IPS-NIHi7 (cell line): ENCODE results near the gene FAM180B.
A peak's percentile ranks its signal among the peaks of the same experiment; 100 is the strongest.
"Not testable (repeated sequence)": the region's sequence is repeated elsewhere in the genome, so short reads cannot be mapped to it uniquely, and the experiment has no call there.

Experiments used
- DNase-seq: peaks from one replicate; pipeline ENCODE4 v3.0.0; 2012; ENCODE audit warnings: mixed read lengths; ENCODE audit errors: extremely low spot score

The FAM180B gene, protein sequence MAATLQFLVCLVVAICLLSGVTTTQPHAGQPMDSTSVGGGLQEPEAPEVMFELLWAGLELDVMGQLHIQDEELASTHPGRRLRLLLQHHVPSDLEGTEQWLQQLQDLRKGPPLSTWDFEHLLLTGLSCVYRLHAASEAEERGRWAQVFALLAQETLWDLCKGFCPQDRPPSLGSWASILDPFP

DNA sequence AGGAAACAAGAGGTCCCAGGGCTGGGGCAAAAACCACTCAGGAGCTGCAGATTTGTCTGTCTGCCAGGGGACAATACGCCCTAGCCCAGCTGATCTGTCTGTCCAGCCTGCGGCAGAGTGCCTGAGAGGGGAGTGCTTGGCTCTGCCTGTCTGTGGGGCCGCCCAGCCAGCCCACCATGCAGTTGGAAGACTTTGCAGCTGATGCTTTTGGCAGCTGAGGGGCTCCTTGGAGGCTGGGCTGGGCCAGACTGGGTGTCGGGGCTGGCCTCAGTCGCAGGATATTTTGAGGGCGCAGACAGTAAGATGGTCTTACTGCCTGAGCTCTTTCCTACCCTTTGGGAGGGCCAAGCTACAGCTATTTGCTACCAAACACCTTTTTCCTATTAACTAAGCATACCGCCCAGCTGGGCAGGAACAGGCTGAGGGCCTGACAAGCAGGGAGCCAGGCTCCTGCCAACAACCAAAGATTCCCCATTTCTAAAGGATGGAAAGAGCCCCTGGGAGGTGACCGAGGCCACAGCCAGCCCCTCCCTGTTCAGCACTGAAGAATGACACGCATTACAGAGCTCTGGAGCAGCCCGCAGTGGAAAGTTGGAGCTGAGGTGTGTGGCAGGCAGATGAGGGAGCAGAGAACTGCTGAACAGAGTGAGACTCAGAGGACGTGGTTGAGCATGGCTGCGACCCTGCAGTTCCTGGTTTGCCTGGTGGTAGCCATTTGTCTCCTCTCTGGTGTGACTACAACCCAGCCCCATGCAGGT, at the start of gene FAM180B:
Gene FAM180B, plus strand, starts transcription at position 581 of the 758 bp plus-strand sequence. Its CDS starts 91 bp downstream, at position 672.
- DNase-seq, result no peak

DNA sequence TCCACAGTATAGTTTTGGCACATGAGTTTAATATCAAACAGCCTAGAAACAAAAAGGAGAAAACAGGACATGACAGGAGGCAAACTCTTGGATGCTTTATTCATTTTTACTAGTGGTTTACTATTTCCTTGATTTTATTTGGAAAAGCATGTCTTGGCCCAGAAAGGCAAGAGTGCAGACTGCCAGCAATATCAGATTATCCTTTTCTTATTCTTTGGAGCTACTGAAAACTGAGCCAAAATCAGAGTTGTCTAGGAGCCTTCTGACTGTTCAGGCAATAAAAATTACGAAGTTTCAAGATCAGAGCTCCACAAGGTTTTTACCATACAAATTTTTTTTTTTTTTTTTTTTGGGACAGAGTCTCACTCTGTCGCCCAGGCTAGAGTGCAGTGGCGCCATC, 49.6 kb upstream of the FAM180B start:
- DNase-seq, result no peak

DNA sequence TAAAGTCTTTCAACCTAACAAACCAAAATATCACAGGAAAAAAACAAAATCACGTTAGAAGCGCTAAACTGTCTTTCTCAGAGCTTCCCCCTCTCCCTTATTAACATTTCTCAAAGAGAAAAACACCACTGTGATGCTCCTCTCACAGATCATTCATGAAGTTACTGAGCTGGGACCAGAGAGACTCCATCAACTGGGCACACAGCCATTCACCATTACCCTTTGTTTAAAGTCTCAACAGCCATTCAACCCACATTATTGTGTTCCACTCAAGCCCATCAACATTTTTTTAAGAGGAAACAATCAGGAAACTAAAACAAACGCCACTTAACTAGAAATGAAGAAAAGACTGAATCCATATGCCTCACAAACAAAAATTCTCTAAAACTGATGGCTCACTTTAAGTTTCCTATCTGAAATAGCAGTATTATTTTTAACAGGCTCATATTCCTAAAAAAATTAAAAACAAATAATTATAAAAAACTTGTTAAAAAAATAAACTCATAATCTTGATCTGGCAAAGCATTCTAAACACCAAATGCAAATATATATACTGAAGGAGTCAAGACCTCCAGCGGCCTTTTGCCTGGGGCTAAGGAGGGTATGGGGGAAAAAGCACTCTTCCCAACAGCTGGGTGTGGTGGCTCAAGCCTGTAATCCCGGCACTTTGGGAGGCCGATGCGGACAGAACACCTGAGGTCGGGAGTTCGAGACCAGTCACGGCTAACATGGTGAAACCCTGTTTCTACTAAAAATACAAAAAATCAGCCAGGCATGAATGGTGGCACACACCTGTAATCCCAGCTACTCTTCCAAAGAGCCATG, 47.5 kb upstream of the FAM180B start:
- DNase-seq, result no peak

DNA sequence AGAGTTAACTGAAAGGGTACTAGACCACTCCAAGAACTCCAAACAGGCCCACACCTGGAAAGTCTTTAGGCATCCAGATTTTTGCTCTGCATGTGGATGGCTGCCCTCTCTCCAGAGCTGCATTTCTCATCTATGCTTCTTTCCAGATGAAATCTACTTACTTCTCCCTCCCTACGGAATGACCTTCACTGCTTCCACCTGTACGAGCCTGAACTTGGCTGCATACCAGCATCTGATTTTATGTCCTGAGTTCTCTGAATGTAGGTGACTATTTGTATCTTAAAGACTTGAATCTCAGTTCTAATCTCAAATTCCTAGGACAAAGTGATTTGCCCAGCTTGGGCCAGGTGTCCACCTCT, 46.8 kb upstream of the FAM180B start:
- DNase-seq, result no peak

DNA sequence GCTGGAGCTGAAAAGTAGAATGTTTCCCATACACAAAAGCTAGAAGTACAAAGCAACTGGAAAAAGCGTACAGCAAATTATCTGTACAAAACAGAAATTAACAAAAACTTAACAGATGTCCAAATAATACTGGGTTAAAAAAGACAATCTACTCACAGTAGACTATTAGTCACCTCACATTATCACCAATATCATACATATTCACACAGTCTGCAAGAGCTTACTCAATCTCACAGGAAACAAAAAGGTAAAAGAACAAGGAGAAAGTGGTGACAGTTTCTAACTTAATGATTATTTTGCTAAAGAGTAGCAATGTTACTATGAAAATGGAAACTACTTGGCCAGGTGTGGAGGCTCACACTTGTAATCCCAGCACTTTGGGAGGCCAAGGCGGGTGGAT, 45.4 kb upstream of the FAM180B start:
- no peak for DNase-seq

DNA sequence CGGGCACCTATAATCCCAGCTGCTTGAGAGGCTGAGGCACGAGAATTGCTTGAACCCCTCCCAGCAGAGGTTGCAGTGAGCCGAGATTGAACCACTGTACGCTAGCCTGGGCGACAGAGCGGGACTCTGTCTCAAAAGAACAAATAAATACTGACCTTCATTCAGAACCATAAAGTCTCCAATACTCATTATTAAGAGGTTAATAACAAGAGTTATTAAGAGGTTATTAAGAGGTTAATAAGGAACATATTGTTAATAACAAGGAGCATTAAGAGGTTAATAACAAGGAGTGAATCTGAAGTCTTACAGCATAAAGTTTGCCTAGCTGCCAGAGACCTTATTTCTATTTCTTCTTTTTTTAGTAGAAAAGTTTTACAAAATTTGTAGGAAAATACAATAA, 41.2 kb upstream of the FAM180B start:
- no peak for DNase-seq

DNA sequence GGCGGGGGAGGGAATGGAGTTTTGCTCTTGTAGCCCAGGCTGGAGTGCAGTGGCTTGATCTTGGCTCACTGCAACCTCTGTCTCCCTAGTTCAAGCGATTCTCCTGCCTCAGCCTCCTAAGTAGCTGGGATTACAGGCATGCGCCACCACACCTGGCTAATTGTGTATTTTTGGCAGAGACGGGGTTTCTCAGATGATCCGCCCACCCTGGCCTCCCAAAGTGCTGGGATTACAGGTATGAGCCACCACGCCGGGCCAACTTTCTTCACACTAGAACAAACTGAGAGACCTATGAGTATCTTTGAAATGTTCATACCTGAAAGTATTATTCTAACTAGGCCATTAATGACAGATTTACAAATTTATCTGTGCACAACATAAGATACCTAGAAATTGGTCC, 40.2 kb upstream of the FAM180B start:
- not testable (repeated sequence) for DNase-seq

DNA sequence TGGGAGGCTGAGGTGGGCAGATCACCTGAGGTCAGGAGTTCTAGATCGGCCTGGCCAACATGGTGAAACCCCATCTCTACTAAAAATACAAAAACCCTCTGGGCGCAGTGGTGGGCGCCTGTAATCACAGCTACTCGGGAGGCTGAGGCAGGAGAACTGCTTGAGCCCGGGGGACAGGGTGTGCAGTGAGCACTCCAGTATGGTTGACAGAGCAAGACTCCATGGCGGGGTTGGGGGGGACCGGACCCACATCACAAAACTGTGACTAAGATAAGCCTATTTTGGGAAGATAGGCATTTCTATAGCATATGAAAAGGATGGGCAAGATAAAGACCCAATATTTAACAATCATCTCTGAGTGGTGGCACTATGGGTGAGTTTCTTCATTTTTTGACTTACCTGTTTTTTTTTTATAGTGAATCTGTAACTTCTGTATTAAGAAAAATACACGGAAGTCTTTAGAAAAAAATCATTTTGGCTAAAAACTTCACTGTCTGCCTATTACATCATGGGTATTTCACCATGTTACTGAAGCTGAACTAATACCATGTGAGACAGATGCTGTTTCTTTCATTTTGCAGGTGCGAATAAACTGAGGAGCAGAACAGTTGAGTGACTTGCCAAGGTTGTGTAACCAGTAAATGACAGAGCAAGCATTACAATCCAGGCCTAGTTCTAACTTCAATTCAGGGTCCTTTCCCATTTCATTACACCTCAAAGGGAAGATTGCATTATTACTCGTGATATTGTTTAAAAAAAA, 36.0 kb upstream of the FAM180B start:
- no peak for DNase-seq

DNA sequence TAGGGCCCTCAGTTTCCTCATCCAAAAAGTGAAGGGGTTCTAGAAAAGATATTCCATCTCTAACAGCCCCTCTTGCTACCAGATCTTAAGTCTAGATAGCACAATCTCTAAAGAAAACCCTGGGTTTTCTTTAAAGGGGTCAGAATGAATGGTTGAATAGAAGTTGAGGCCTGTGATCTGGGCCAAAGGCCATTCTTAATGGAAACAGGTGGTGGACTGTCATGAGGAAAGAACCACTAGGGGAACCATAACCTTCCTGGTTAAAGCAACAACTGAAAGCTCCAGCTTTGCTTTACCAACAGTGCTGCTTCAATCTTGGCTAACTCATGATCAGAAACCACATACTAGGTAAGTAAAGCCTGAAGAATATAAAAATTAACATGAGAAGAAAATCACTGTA, 35.4 kb upstream of the FAM180B start:
- DNase-seq, result peak; percentile 34

DNA sequence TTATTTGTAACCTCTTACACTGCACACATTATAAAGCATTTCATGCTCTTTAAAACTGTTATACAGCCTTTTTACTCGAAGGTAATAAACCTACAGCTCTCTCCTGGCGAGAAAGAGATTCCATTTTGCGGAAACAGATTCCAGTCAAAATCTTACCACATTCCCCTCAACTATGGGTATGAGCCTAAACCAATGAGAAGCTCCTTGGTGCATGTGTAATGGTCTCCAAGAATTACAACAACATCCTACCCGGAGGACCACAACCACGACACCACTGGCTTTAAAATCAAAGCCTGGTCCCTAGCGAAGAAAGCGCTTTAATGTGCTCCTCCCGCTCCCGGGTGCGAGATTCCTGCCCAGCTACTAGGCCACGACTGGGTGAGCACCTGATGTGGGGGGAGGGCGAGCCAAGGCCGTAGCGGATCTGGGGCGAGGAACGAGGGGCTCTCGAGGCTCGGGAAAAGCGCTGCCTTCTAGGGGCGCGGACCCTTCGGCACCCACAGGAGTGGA, 34.4 kb upstream of the FAM180B start:
- peak; percentile 30 for DNase-seq

DNA sequence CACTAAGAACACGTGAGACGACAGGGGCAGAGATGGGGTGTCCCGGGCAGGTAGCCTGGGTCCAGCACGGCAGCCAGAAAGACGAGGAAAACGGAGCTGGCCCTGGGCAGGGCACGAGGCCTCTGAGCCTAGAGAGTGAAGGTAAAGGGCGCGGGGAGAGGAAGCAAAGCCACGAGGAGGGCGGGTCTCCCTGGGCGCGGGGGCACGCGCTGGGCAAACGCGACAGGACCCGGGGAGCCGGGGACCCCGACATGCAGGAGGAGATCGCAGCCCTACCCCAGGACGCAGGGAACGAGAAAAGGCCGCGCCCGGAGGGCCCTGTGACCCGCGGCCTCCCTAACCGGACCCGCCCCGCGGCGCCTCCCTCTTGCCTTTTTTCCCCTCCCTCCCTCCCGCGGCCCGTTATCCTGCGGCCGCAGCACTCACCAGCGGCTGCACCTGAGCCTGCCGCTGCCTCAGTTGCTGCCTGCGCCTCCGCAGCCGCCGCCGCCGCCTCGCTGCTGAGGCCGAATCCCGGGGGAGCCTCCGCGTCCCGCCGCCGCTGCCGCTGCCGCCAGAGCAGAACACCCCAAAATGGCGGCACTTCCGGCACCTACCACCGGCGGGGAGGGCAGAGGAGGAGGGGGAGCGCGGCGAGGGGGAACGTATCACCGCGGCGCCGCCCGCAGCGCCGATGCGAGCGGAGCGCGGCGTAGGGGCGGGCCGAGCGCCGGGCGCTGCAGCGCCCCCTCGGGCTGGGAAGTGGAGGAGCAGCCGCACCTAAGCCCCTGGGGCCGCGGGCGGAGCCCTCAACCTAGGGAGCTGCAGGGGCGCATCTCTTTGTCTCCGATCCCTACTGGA, 33.7 kb upstream of the FAM180B start, which contains the start of gene CELF1:
Gene CELF1, minus strand, starts transcription at position 567 of the 840 bp plus-strand sequence. CDS start 53,609 bp downstream, outside the sequence.
- DNase-seq, result peak; percentile 92

DNA sequence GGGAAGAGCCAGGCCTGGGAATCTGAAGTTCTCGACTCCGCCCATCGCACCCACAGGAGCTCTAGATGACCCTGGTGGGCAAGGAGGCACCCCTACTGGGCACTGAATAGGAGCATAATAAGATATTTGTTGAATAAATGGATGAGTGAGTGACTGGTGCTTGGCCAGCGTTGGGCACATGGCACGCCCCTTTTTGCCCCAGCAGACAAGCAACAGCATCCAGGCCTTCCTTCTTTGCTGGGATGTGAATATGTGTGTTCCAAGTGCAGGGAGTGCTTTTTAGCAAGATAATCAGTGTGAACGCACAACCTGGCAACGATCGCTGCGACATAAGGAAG, 33.1 kb upstream of the FAM180B start:
- peak; percentile 59 for DNase-seq

DNA sequence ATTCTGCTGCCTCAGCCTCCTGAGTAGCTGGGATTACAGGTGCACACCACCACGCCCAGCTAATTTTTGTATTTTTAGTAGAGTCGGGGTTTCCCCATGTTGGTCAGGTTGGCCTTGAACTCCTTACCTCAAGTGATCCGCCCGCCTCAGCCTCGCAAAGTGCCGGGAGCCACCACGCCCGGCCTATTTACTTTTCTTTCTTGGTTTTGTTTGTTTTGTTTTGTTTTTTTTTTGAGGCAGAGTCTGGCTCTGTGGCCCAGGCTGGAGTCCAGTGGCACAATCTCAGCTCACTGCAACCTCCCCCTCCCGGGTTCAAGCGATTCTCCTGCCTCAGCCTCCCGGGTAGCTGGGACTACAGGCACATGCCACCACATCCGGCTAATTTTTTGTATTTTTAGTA, 29.5 kb upstream of the FAM180B start:
- not testable (repeated sequence) for DNase-seq

DNA sequence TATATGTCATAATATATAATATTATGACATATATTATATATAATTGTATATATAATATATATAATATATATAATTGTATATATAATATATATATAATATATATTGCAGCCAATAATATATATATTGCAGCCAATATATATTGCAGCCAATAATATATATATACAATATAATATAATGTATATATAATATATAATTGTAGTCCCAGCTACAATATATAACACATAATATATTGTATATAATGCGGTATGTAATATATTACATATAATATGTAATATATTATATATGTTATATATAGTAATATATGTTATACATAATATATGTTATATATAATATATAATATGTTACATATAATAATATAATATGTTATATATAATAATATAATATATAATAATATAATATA, 27.8 kb upstream of the FAM180B start:
- DNase-seq, result no peak

DNA sequence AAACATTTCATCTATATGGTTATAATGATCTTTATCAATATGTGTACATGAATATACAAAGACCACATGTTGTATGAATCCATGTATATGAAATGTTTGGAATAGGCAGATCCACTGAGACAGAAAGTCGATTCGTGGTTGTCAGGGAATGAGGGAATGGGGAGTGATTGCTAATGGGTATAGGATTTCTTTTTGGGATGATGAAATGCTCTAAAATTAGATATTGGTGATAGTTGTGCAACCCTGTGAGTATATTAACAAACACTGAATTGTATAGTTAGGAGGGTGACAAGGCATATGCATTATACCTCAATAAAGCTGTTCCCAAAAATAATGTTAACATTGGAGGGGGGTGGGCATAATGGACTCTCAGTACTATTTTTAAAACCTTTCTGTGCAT, 26.1 kb upstream of the FAM180B start:
- DNase-seq, result no peak

DNA sequence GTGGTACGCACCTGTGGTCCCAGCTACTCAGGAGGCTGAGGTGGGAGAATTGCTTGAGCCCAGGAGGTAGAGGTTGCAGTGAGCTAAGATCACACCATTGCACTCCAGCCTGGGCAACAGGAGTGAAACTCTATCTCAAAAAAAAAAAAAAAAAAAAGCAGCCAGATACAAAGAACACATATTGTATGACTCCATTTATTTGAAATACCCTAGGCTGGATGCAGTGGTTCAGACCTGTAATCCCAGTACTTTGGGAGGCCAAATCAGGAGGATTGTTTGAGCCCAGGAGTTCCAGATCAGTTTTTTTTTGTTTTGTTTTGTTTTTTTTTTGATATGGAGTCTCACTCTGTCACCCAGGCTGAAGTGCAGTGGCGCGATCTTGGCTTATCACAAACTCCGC, 24.1 kb upstream of the FAM180B start:
- not testable (repeated sequence) for DNase-seq

DNA sequence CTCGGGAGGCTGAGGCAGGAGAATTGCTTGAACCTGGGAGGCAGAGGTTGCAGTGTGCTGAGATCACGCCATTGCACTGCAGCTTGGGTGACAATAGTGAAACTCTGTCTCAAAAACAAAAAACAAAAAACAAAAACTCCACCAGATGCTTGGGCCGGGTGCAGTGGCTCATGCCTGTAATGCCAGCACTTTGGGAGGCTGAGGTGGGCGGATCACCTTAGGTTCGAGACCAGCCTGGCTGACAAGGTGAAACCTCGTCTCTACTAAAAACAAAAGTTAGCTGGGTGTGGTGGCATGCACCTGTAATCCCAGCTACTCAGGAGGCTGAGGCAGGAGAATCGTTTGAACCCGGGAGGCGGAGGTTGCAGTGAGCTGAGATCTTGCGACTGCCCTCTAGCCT, 22.1 kb upstream of the FAM180B start:
- DNase-seq, result not testable (repeated sequence)

DNA sequence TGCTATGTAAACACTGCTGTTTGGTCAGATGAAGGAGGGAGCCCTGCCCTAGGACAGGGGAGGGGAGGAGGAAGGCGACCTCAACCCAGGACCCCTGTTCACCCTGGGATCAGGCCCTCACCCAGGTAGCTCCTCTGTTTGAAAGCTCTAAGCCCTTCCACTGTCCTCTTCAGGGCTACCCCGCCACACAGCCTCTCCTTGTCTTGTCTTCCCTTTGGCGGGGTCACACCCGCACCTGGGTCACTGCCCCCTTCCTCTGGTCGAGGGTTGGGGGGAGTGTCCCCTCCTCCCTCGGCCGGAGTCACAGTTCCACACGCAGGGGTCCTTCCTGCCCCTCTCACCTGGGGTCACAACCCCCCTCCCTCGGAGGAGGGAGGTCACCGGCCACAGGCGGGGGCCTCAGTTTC, 21.5 kb upstream of the FAM180B start:
- no peak for DNase-seq

DNA sequence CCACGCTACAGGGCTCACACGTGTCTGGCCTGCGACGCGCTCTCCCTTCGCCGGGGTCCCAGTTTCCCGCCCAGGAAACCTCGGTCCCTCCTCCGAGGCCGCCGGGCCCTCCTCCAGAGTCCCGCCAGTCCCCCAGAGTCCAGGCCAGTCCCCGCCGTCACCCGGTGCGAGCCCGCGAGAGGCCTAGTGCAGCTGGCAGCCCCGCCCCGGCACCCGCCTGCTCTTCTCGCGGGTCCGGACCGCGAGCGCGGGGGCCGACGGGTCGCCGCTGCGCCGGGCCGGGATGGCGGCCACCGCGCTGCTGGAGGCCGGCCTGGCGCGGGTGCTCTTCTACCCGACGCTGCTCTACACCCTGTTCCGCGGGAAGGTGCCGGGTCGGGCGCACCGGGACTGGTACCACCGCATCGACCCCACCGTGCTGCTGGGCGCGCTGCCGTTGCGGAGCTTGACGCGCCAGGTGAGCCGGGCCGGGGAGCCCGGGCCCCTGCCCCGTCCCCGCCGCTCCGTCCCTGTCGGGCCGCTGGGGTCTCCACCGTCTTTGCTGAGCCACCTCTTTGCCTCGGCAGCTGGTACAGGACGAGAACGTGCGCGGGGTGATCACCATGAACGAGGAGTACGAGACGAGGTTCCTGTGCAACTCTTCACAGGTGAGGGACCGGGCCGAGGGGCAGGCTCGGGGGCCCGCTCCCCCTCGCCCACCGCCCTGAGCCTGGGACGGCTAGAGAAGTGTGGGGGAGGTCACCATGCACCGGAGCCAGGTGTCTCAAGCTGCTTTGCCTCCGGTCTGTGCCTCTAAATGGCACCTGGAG, 20.9 kb upstream of the FAM180B start, which contains the start of gene PTPMT1:
Gene PTPMT1, plus strand, starts transcription at position 260 of the 809 bp plus-strand sequence. Its CDS starts 24 bp downstream, at position 284.
- DNase-seq, result peak; percentile 81
